WTC11 (cell line): ENCODE measurements around the gene SYNJ2. TPM values are rescaled to one million over a fixed set of nuclear protein-coding genes. Genes with fewer than 3 reads are reported as not detected.

Experiments
- ATAC-seq: fragments of 200-7000 bp; cut with Tn5 transposase; 2 replicates; pipeline ENCODE4 v1.10.0; 2021; ENCODE audit warnings: mild to moderate bottlenecking, moderate library complexity
- CTCF ChIA-PET: fragments of 300-600 bp; sonication (Branson Sonifier 250); formaldehyde crosslinking; loops from one replicate; lab custom pipeline; 2021; ENCODE audit warnings: antibody characterized with exemption; lab: Charles Lee
- POLR2A ChIA-PET: fragments of 350-600 bp; sonication (Branson Sonifier 250); formaldehyde crosslinking; loops from one replicate; lab custom pipeline; 2021; ENCODE audit warnings: antibody characterized with exemption; lab: Charles Lee
- DNase-seq: peaks from one replicate; pipeline ENCODE4 v3.0.0; 2021; ENCODE audit warnings: low spot score
- H3K27ac Mint-ChIP-seq: 2 replicates; pipeline ENCODE4 v1.8.0; 2021; ENCODE audit warnings: mixed read lengths
- H3K27me3 Mint-ChIP-seq: 2 replicates; pipeline ENCODE4 v1.8.0; 2021; ENCODE audit warnings: low read depth, mild to moderate bottlenecking, moderate library complexity, mixed read lengths
- H3K36me3 Mint-ChIP-seq: 2 replicates; pipeline ENCODE4 v1.8.0; 2021; ENCODE audit warnings: mixed read lengths
- H3K4me1 Mint-ChIP-seq: 2 replicates; pipeline ENCODE4 v1.8.0; 2022; ENCODE audit warnings: mixed read lengths
- H3K4me3 Mint-ChIP-seq: 2 replicates; pipeline ENCODE4 v1.8.0; 2021; ENCODE audit warnings: mild to moderate bottlenecking, moderate library complexity, mixed read lengths
- H3K9me3 Mint-ChIP-seq: 2 replicates; pipeline ENCODE4 v1.8.0; 2021; ENCODE audit warnings: mixed read lengths
- ETV6 ChIP-seq: sonication (generic); formaldehyde crosslinking; IDR thresholded peaks from 2 replicates; pipeline ENCODE4 v1.8.1; 2022; ENCODE audit warnings: mild to moderate bottlenecking, missing genetic modification reagents
- FOXP4 ChIP-seq: sonication (generic); formaldehyde crosslinking; IDR thresholded peaks from 2 replicates; pipeline ENCODE4 v1.8.0; 2022; ENCODE audit warnings: mild to moderate bottlenecking, missing genetic modification reagents
- GRHL2 ChIP-seq: fragments of 250-450 bp; sonication (Bioruptor Pico); IDR thresholded peaks from 2 replicates; pipeline ENCODE4 v1.8.0; 2022; ENCODE audit warnings: mild to moderate bottlenecking, moderate library complexity; ENCODE audit not compliant: insufficient replicate concordance, severe bottlenecking
- HMGA2 ChIP-seq: fragments of 250-450 bp; sonication (Bioruptor Pico); IDR thresholded peaks from 2 replicates; pipeline ENCODE4 v1.4.0; 2021; ENCODE audit warnings: mild to moderate bottlenecking, moderate library complexity
- IRF1 ChIP-seq: sonication (generic); formaldehyde crosslinking; IDR thresholded peaks from 2 replicates; pipeline ENCODE4 v1.8.0; 2023; ENCODE audit warnings: missing genetic modification reagents
- MYBL2 ChIP-seq: sonication (generic); formaldehyde crosslinking; IDR thresholded peaks from 2 replicates; pipeline ENCODE4 v1.8.1; 2023; ENCODE audit warnings: mild to moderate bottlenecking, moderate library complexity, missing genetic modification reagents
- NFATC4 ChIP-seq: fragments of 250-450 bp; sonication (Bioruptor Pico); IDR thresholded peaks from 2 replicates; pipeline ENCODE4 v1.9.0; 2021; ENCODE audit warnings: mild to moderate bottlenecking
- NR2C2 ChIP-seq: sonication (generic); formaldehyde crosslinking; IDR thresholded peaks from 2 replicates; pipeline ENCODE4 v1.8.0; 2022; ENCODE audit warnings: mild to moderate bottlenecking, missing genetic modification reagents
- SP1 ChIP-seq: sonication (generic); formaldehyde crosslinking; conservative IDR thresholded peaks from 2 replicates; pipeline ENCODE4 v1.8.1; 2022; ENCODE audit warnings: missing genetic modification reagents
- TCF7 ChIP-seq: sonication (generic); formaldehyde crosslinking; IDR thresholded peaks from 2 replicates; pipeline ENCODE4 v1.8.0; 2022; ENCODE audit warnings: mild to moderate bottlenecking, low read depth, missing genetic modification reagents, moderate library complexity
- USF1 ChIP-seq: sonication (generic); formaldehyde crosslinking; IDR thresholded peaks from 2 replicates; pipeline ENCODE4 v1.8.0; 2022; ENCODE audit warnings: mild to moderate bottlenecking, missing genetic modification reagents
- ZNF263 ChIP-seq: sonication (generic); formaldehyde crosslinking; IDR thresholded peaks from 2 replicates; pipeline ENCODE4 v1.8.1; 2022; ENCODE audit warnings: low read depth, mild to moderate bottlenecking, moderate library complexity, missing genetic modification reagents
- ZNF281 ChIP-seq: sonication (generic); formaldehyde crosslinking; IDR thresholded peaks from 2 replicates; pipeline ENCODE4 v1.8.0; 2023; ENCODE audit warnings: mild to moderate bottlenecking, missing genetic modification reagents
- ZNF425 ChIP-seq: fragments of 250-450 bp; sonication (Bioruptor Pico); conservative IDR thresholded peaks from 2 replicates; pipeline ENCODE4 v1.9.0; 2021; ENCODE audit warnings: mild to moderate bottlenecking
- total RNA-seq: library from RNA; stranded (reverse); gene quantifications from 3 replicates; pipeline ENCODE4 v1.2.3, GENCODE V29; 2021
- TF ChIP-seq, protein P1 (sequence below): sonication (generic); formaldehyde crosslinking; IDR thresholded peaks from 2 replicates; pipeline ENCODE4 v1.8.0; 2022; ENCODE audit warnings: mild to moderate bottlenecking, missing genetic modification reagents
- TF ChIP-seq, protein P2 (sequence below): sonication (generic); formaldehyde crosslinking; IDR thresholded peaks from 2 replicates; pipeline ENCODE4 v1.8.0; 2022; ENCODE audit warnings: mild to moderate bottlenecking, missing genetic modification reagents
- TF ChIP-seq, protein P3 (sequence below): fragments of 250-450 bp; sonication (Bioruptor Pico); IDR thresholded peaks from 2 replicates; pipeline ENCODE4 v2.1.2; 2022; ENCODE audit warnings: mild to moderate bottlenecking, moderate library complexity
- TF ChIP-seq, protein P4 (sequence below): sonication (generic); formaldehyde crosslinking; IDR thresholded peaks from 2 replicates; pipeline ENCODE4 v1.8.1; 2022; ENCODE audit warnings: mild to moderate bottlenecking, moderate library complexity, missing genetic modification reagents

The SYNJ2 gene
- total RNA-seq, 1 experiment from 2014 or later = 15.3 TPM

- ChIA-PET POLR2A (no interaction called here), CTCF (interaction anchor here (0.9 kb wide), 1 partner anchor 51 kb away, joined by 4 read pairs; no protein-coding TSS in a partner anchor)
- DNase-seq = no peak
- Mint-ChIP-seq H3K27me3 (no peaks in the 10 kb centered on the region), H3K9me3 (no peaks in the 10 kb centered on the region), H3K27ac (no peak overlapping the region)
- TF ChIP-seq GRHL2 (CRISPR knock-in tag) (no peak), IRF1 (CRISPR knock-in tag) (no peak), USF1 (CRISPR knock-in tag) (no peak), HMGA2 (no peak), TCF7 (CRISPR knock-in tag) (no peak), ZNF281 (CRISPR knock-in tag) (no peak), MYBL2 (CRISPR knock-in tag) (no peak), ETV6 (CRISPR knock-in tag) (no peak), NFATC4 (CRISPR knock-in tag) (no peak), FOXP4 (CRISPR knock-in tag) (no peak), SP1 (CRISPR knock-in tag) (no peak), ZNF263 (CRISPR knock-in tag) (no peak), ZNF425 (CRISPR knock-in tag) (no peak), NR2C2 (CRISPR knock-in tag) (no peak)
- TF ChIP-seq, protein P1, sequence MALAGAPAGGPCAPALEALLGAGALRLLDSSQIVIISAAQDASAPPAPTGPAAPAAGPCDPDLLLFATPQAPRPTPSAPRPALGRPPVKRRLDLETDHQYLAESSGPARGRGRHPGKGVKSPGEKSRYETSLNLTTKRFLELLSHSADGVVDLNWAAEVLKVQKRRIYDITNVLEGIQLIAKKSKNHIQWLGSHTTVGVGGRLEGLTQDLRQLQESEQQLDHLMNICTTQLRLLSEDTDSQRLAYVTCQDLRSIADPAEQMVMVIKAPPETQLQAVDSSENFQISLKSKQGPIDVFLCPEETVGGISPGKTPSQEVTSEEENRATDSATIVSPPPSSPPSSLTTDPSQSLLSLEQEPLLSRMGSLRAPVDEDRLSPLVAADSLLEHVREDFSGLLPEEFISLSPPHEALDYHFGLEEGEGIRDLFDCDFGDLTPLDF (CRISPR knock-in tag) = no peak
- TF ChIP-seq, protein P2, sequence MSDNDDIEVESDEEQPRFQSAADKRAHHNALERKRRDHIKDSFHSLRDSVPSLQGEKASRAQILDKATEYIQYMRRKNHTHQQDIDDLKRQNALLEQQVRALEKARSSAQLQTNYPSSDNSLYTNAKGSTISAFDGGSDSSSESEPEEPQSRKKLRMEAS (CRISPR knock-in tag) = no peak
- TF ChIP-seq, protein P3, sequence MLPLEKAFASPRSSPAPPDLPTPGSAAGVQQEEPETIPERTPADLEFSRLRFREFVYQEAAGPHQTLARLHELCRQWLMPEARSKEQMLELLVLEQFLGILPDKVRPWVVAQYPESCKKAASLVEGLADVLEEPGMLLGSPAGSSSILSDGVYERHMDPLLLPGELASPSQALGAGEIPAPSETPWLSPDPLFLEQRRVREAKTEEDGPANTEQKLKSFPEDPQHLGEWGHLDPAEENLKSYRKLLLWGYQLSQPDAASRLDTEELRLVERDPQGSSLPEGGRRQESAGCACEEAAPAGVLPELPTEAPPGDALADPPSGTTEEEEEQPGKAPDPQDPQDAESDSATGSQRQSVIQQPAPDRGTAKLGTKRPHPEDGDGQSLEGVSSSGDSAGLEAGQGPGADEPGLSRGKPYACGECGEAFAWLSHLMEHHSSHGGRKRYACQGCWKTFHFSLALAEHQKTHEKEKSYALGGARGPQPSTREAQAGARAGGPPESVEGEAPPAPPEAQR (CRISPR knock-in tag) = no peak
- TF ChIP-seq, protein P4, sequence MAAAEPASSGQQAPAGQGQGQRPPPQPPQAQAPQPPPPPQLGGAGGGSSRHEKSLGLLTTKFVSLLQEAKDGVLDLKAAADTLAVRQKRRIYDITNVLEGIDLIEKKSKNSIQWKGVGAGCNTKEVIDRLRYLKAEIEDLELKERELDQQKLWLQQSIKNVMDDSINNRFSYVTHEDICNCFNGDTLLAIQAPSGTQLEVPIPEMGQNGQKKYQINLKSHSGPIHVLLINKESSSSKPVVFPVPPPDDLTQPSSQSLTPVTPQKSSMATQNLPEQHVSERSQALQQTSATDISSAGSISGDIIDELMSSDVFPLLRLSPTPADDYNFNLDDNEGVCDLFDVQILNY (CRISPR knock-in tag) = no peak
- TF ChIP-seq, all 79 proteins: peak for 0
- Mint-ChIP-seq H3K36me3 (peaks cover 22% of the 10 kb centered on the region), H3K4me3 (no peak overlapping the region), H3K4me1 (no peaks in the 10 kb centered on the region)
- ATAC-seq = no peak
Measured at GRCh38 chr6:158110986-158111385, 129.3 kb downstream of the SYNJ2 start.
